ENCODE measurements around the gene TRHDE.

Gene TRHDE

GRCh38 chr12:72448089-72448488, 175.9 kb downstream of the TRHDE start:
- FAIRE-seq (no peak), DNase-seq (ENCODE audit: insufficient read length) (no peak)
- TF ChIP-seq POLR2A (IDR thresholded peaks at IDR 0.05; ENCODE audit: low read depth, low read length): no peak
- TF ChIP-seq POLR2AphosphoS5 (IDR thresholded peaks at IDR 0.05; ENCODE audit: low read depth, low read length): no peak
- TF ChIP-seq TAF1 (IDR thresholded peaks at IDR 0.05; ENCODE audit: borderline replicate concordance, low read depth, low read length): no peak

- DNase-seq (ENCODE audit: insufficient read length) (no peak), FAIRE-seq (no peak)
- no peak for TF ChIP-seq POLR2AphosphoS5 (IDR thresholded peaks at IDR 0.05; ENCODE audit: low read depth, low read length)
- no peak for TF ChIP-seq TAF1 (IDR thresholded peaks at IDR 0.05; ENCODE audit: borderline replicate concordance, low read depth, low read length)
- TF ChIP-seq POLR2A (IDR thresholded peaks at IDR 0.05; ENCODE audit: low read depth, low read length): no peak
Measured at GRCh38 chr12:72448805-72449204, 176.6 kb downstream of the TRHDE start.

DNA sequence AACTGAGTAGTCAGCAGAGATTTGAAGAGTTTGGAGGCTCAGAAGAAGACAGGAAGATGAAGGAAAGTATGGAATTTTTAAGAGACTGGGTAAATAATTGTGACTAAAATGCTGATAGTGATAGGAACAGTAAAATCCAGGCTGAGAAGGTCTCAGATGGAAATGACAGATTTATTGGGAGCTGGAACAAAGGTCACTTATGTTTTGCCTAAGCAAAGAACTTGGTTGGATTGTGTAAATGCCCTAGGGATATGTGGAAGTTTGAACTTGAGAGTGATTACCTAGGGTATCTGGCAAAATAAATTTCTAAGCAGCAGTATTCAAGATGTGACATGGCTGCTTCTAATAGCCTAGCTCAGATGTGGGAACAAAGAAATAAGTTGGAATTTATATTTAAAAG, 180.9 kb downstream of the TRHDE start:
- TF ChIP-seq POLR2AphosphoS5 (IDR thresholded peaks at IDR 0.05; ENCODE audit: low read depth, low read length) (no peak), TAF1 (IDR thresholded peaks at IDR 0.05; ENCODE audit: borderline replicate concordance, low read depth, low read length) (no peak), POLR2A (IDR thresholded peaks at IDR 0.05; ENCODE audit: low read depth, low read length) (no peak)
- no peak for FAIRE-seq
- DNase-seq (ENCODE audit: insufficient read length): no peak

DNA sequence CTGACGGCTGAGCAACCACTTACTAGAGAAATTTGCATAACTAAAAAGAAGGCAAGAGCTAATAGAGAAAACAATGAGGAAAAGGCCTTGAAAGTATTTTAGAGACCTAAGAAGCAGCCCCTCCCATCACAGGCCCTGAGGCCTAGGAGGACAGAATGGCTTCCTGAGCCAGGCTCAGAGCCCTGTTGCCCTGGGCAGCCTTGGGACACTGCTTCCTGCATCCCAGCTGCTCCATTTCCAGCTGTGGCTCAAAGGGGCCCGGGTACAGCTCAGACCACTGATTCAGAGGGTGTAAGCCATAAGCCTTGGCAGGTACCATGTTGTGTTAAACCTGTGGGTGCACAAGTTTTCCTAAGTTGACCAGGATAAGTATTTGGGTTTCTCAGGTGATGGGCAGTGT, 181.4 kb downstream of the TRHDE start:
- no peak for DNase-seq (ENCODE audit: insufficient read length)
- no peak for TF ChIP-seq TAF1 (IDR thresholded peaks at IDR 0.05; ENCODE audit: borderline replicate concordance, low read depth, low read length)
- TF ChIP-seq POLR2AphosphoS5 (IDR thresholded peaks at IDR 0.05; ENCODE audit: low read depth, low read length): no peak
- TF ChIP-seq POLR2A (IDR thresholded peaks at IDR 0.05; ENCODE audit: low read depth, low read length): no peak
- FAIRE-seq: no peak

GRCh38 chr12:72464471-72464870, 192.3 kb downstream of the TRHDE start:
- DNase-seq (ENCODE audit: insufficient read length): no peak
- FAIRE-seq: no peak
- TF ChIP-seq POLR2AphosphoS5 (IDR thresholded peaks at IDR 0.05; ENCODE audit: low read depth, low read length) (no peak), POLR2A (IDR thresholded peaks at IDR 0.05; ENCODE audit: low read depth, low read length) (no peak), TAF1 (IDR thresholded peaks at IDR 0.05; ENCODE audit: borderline replicate concordance, low read depth, low read length) (no peak)

DNA sequence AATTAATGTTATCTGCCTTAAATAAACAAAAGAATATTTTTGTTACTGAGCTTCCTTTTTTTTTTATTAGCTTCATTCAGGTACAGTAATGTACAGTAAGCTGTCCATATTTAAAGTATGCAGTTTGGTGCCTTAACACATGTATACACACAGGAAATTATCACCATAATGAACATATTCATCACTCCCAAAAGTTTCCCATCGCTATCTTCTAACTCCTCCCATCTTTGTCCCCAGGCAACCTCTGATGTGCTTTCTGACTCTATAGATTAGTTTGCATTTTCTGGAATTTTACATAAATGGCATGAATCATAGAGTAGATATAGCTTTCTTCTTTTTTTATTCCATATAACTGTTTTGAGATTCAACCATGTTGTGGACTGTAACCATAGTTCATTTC, 193.0 kb downstream of the TRHDE start:
- no peak for TF ChIP-seq TAF1 (IDR thresholded peaks at IDR 0.05; ENCODE audit: borderline replicate concordance, low read depth, low read length)
- TF ChIP-seq POLR2A (IDR thresholded peaks at IDR 0.05; ENCODE audit: low read depth, low read length): no peak
- TF ChIP-seq POLR2AphosphoS5 (IDR thresholded peaks at IDR 0.05; ENCODE audit: low read depth, low read length): no peak
- DNase-seq (ENCODE audit: insufficient read length): no peak
- FAIRE-seq: no peak

- DNase-seq (ENCODE audit: insufficient read length): no peak
- FAIRE-seq: no peak
- TF ChIP-seq TAF1 (IDR thresholded peaks at IDR 0.05; ENCODE audit: borderline replicate concordance, low read depth, low read length) (no peak), POLR2A (IDR thresholded peaks at IDR 0.05; ENCODE audit: low read depth, low read length) (no peak), POLR2AphosphoS5 (IDR thresholded peaks at IDR 0.05; ENCODE audit: low read depth, low read length) (no peak)
Measured at GRCh38 chr12:72465940-72466630, 193.9 kb downstream of the TRHDE start.

GRCh38 chr12:72467985-72468384, 195.8 kb downstream of the TRHDE start:
- TF ChIP-seq POLR2AphosphoS5 (IDR thresholded peaks at IDR 0.05; ENCODE audit: low read depth, low read length): no peak
- no peak for TF ChIP-seq TAF1 (IDR thresholded peaks at IDR 0.05; ENCODE audit: borderline replicate concordance, low read depth, low read length)
- TF ChIP-seq POLR2A (IDR thresholded peaks at IDR 0.05; ENCODE audit: low read depth, low read length): no peak
- no peak for DNase-seq (ENCODE audit: insufficient read length)
- no peak for FAIRE-seq

- no peak for FAIRE-seq
- TF ChIP-seq TAF1 (IDR thresholded peaks at IDR 0.05; ENCODE audit: borderline replicate concordance, low read depth, low read length): no peak
- TF ChIP-seq POLR2A (IDR thresholded peaks at IDR 0.05; ENCODE audit: low read depth, low read length): no peak
- no peak for DNase-seq (ENCODE audit: insufficient read length)
Measured at GRCh38 chr12:72468505-72468904, 196.3 kb downstream of the TRHDE start.

DNA sequence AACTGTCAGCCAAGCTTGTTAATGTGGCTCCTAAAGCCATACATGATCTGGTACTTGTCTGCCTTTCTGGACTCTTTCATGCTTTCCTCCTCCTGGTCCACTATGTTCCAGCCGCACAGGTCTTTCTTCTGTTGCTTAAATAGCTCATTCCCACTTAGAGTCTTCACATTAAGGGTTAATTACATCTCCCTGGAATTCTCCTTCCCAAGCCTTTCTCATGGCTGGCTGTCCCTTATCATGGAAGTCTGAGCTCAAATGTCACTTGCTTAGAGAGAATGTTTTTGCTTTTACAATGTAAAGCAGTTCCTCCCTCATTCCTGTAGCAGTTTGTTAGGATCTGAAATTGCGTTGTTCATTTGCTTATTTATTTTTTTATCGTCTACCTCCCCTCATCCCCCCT, 199.6 kb downstream of the TRHDE start:
- DNase-seq (ENCODE audit: insufficient read length): no peak
- TF ChIP-seq POLR2A (IDR thresholded peaks at IDR 0.05; ENCODE audit: low read depth, low read length) (no peak), TAF1 (IDR thresholded peaks at IDR 0.05; ENCODE audit: borderline replicate concordance, low read depth, low read length) (no peak), POLR2AphosphoS5 (IDR thresholded peaks at IDR 0.05; ENCODE audit: low read depth, low read length) (no peak)
- FAIRE-seq: no peak

DNA sequence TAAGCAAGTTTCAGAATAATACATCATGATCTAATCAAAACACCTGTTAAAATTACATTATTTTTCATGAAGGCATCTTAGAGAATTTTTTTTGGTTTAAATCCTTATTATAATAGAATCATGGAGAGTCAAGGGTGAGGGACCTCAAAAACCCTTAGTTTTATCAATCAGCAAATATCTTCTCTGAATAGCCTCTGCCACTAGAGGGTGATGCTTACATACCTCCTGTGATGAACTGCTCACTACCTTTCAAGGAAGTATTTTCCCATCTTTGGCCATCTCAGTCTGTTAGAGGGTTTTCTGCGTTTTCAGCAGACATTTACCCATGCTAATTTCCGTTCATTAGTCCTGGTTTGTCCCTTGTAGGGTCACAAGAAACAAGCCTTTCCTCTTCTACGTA, 200.2 kb downstream of the TRHDE start:
- TF ChIP-seq POLR2AphosphoS5 (IDR thresholded peaks at IDR 0.05; ENCODE audit: low read depth, low read length) (no peak), POLR2A (IDR thresholded peaks at IDR 0.05; ENCODE audit: low read depth, low read length) (no peak), TAF1 (IDR thresholded peaks at IDR 0.05; ENCODE audit: borderline replicate concordance, low read depth, low read length) (no peak)
- DNase-seq (ENCODE audit: insufficient read length) (no peak), FAIRE-seq (no peak)

GRCh38 chr12:72476301-72476700, 204.1 kb downstream of the TRHDE start:
- no peak for FAIRE-seq
- DNase-seq (ENCODE audit: insufficient read length): no peak
- TF ChIP-seq TAF1 (IDR thresholded peaks at IDR 0.05; ENCODE audit: borderline replicate concordance, low read depth, low read length) (no peak), POLR2AphosphoS5 (IDR thresholded peaks at IDR 0.05; ENCODE audit: low read depth, low read length) (no peak), POLR2A (IDR thresholded peaks at IDR 0.05; ENCODE audit: low read depth, low read length) (no peak)

All from GM12892 (cell line).